IMR-90 (cell line): ENCODE results near the gene IL23R. TPM values are rescaled to one million over a fixed set of nuclear protein-coding genes. Genes with fewer than 3 reads are reported as not detected.

ENCODE experiments used
- ATAC-seq: fragments of 200-7000 bp; cut with Tn5 transposase; 2 replicates; pipeline ENCODE4 v1.9.1; 2020; ENCODE audit warnings: low read depth, mild to moderate bottlenecking, moderate library complexity
- BruUV-seq: library from RNA; stranded (reverse); fragments of 400-500 nt; replicated peaks from 2 replicates; lab custom pipeline; 2021; lab: Mats Ljungman, UMichigan
- CTCF ChIA-PET: fragments of 300-600 bp; formaldehyde crosslinking; extraction: SDS; loops from one replicate; lab custom pipeline; 2021; ENCODE audit warnings: antibody characterized with exemption; lab: Yijun Ruan, JAX
- POLR2A ChIA-PET: fragments of 300-600 bp; sonication (Branson Sonifier 250); formaldehyde crosslinking; loops from one replicate; lab custom pipeline; 2022; ENCODE audit warnings: antibody characterized with exemption; ENCODE audit not compliant: unreplicated experiment; lab: Charles Lee
- DNase-seq: peaks from one replicate; pipeline ENCODE4 v3.0.0; 2013
- H2AFZ ChIP-seq: replicated peaks from 2 replicates; pipeline ENCODE3; 2013; ENCODE audit warnings: low read length, mild to moderate bottlenecking; ENCODE audit not compliant: poor library complexity
- H2AK5ac ChIP-seq: 2 replicates; pipeline ENCODE4 v1.6.1; 2013; ENCODE audit warnings: low read depth, low read length, inconsistent platforms
- H2AK9ac ChIP-seq: replicated peaks from 2 replicates; pipeline ENCODE3; 2013; ENCODE audit warnings: mild to moderate bottlenecking, low read depth, low read length, moderate library complexity; ENCODE audit not compliant: poor library complexity
- H2BK120ac ChIP-seq: 2 replicates; pipeline ENCODE4 v1.6.1; 2013; ENCODE audit warnings: low read depth, low read length, inconsistent platforms
- H2BK15ac ChIP-seq: 3 replicates; pipeline ENCODE4 v1.6.1; 2013; ENCODE audit warnings: low read depth, low read length, inconsistent platforms
- H2BK20ac ChIP-seq: 2 replicates; pipeline ENCODE4 v1.6.1; 2013; ENCODE audit warnings: low read depth, mild to moderate bottlenecking, inconsistent platforms, low read length, moderate library complexity
- H2BK5ac ChIP-seq: 2 replicates; pipeline ENCODE4 v1.6.1; 2013; ENCODE audit warnings: mild to moderate bottlenecking, low read depth, low read length, inconsistent platforms; ENCODE audit not compliant: poor library complexity, severe bottlenecking
- H3K14ac ChIP-seq: replicated peaks from 2 replicates; pipeline ENCODE4 v1.6.1; 2013; ENCODE audit warnings: low read depth, low read length, inconsistent platforms
- H3K18ac ChIP-seq: 2 replicates; pipeline ENCODE4 v1.6.1; 2013; ENCODE audit warnings: low read depth, low read length, control low read depth
- H3K23ac ChIP-seq: 2 replicates; pipeline ENCODE4 v1.6.1; 2013; ENCODE audit warnings: low read depth, low read length, inconsistent platforms
- H3K27ac ChIP-seq: 2 replicates; pipeline ENCODE4 v1.5.1; 2013; ENCODE audit warnings: mild to moderate bottlenecking, control low read depth, low read length; ENCODE audit not compliant: insufficient read depth
- H3K27me3 ChIP-seq: 2 replicates; pipeline ENCODE4 v1.6.1; 2013; ENCODE audit warnings: low read length; ENCODE audit not compliant: control insufficient read depth, insufficient read depth
- H3K36me3 ChIP-seq: 2 replicates; pipeline ENCODE4 v1.6.1; 2013; ENCODE audit warnings: low read length, mixed read lengths; ENCODE audit not compliant: control insufficient read depth, insufficient read depth
- H3K4ac ChIP-seq: 2 replicates; pipeline ENCODE4 v1.6.1; 2013; ENCODE audit warnings: low read depth, low read length, inconsistent platforms
- H3K4me1 ChIP-seq: 2 replicates; pipeline ENCODE4 v1.6.1; 2013; ENCODE audit warnings: low read length, mixed read lengths; ENCODE audit not compliant: control insufficient read depth, insufficient read depth
- H3K4me2 ChIP-seq: 2 replicates; pipeline ENCODE4 v1.6.1; 2013; ENCODE audit warnings: low read depth, mild to moderate bottlenecking, control low read depth, low read length, moderate library complexity
- H3K4me3 ChIP-seq: 2 replicates; pipeline ENCODE4 v1.5.1; 2013; ENCODE audit warnings: low read depth, mild to moderate bottlenecking, control low read depth, low read length, moderate library complexity; ENCODE audit not compliant: insufficient read depth
- H3K56ac ChIP-seq: 2 replicates; pipeline ENCODE4 v1.6.1; 2013; ENCODE audit warnings: low read length, inconsistent platforms; ENCODE audit not compliant: insufficient read depth; ENCODE audit errors: extremely low read depth
- H3K79me1 ChIP-seq, 2 experiments: 2 replicates each; pipeline ENCODE4 v1.6.1; 2013; ENCODE audit warnings: low read length in 2 of 2, inconsistent platforms in 1 of 2, low read depth in 1 of 2
- H3K9ac ChIP-seq: 2 replicates; pipeline ENCODE4 v1.6.1; 2013; ENCODE audit warnings: low read depth, low read length, control low read depth
- H3K9me1 ChIP-seq: 2 replicates; pipeline ENCODE4 v1.6.1; 2013; ENCODE audit warnings: low read length, inconsistent platforms; ENCODE audit not compliant: insufficient read depth
- H3K9me3 ChIP-seq: 2 replicates; pipeline ENCODE4 v1.6.1; 2013; ENCODE audit warnings: low read length; ENCODE audit not compliant: control insufficient read depth, insufficient read depth
- H4K20me1 ChIP-seq: 2 replicates; pipeline ENCODE4 v1.6.1; 2013; ENCODE audit warnings: low read length, inconsistent platforms; ENCODE audit not compliant: insufficient read depth
- H4K5ac ChIP-seq: 2 replicates; pipeline ENCODE4 v1.6.1; 2013; ENCODE audit warnings: mild to moderate bottlenecking, low read depth, low read length, control low read depth
- H4K8ac ChIP-seq, 2 experiments: 2 replicates each; pipeline ENCODE4 v1.6.1; 2013; ENCODE audit warnings: low read depth in 2 of 2, low read length in 2 of 2, control low read depth in 1 of 2, inconsistent platforms in 1 of 2
- H4K91ac ChIP-seq: 2 replicates; pipeline ENCODE4 v1.6.1; 2013; ENCODE audit warnings: low read depth, low read length, inconsistent platforms; ENCODE audit not compliant: insufficient read depth
- BHLHE40 ChIP-seq: fragments of 150-350 bp; IDR thresholded peaks from 2 replicates; pipeline ENCODE4 v1.6.1; 2016; ENCODE audit warnings: mild to moderate bottlenecking, low read depth, low read length
- CEBPB ChIP-seq: IDR thresholded peaks from 2 replicates; pipeline ENCODE4 v1.6.1; 2012; ENCODE audit warnings: low read depth, low read length, improper control_type of control experiment
- CTCF ChIP-seq: conservative IDR thresholded peaks from 2 replicates; pipeline ENCODE4 v1.5.1; 2012; ENCODE audit warnings: mild to moderate bottlenecking, low read depth, low read length, improper control_type of control experiment
- ELK1 ChIP-seq: fragments of 150-350 bp; IDR thresholded peaks from 2 replicates; pipeline ENCODE4 v1.6.1; 2016; ENCODE audit warnings: low read depth, mild to moderate bottlenecking, low read length, moderate library complexity, borderline replicate concordance
- FOS ChIP-seq: fragments of 150-350 bp; IDR thresholded peaks from 2 replicates; pipeline ENCODE4 v1.6.1; 2016; ENCODE audit warnings: low read depth, low read length
- MAZ ChIP-seq: IDR thresholded peaks from 2 replicates; pipeline ENCODE4 v1.6.1; 2012; ENCODE audit warnings: low read depth, mild to moderate bottlenecking, low read length, improper control_type of control experiment, moderate library complexity, borderline replicate concordance
- NFE2L2 ChIP-seq: fragments of 150-350 bp; IDR thresholded peaks from 2 replicates; pipeline ENCODE4 v1.6.1; 2016; ENCODE audit warnings: low read depth, mild to moderate bottlenecking, low read length
- RAD21 ChIP-seq: IDR thresholded peaks from 2 replicates; pipeline ENCODE4 v1.6.1; 2012; ENCODE audit warnings: low read length, improper control_type of control experiment
- RCOR1 ChIP-seq: IDR thresholded peaks from 2 replicates; pipeline ENCODE4 v1.6.1; 2012; ENCODE audit warnings: mild to moderate bottlenecking, low read length, improper control_type of control experiment; ENCODE audit not compliant: insufficient replicate concordance
- RFX5 ChIP-seq: IDR thresholded peaks from 2 replicates; pipeline ENCODE4 v1.8.0; 2012; ENCODE audit warnings: low read depth, mild to moderate bottlenecking, low read length, moderate library complexity
- USF2 ChIP-seq: fragments of 150-350 bp; IDR thresholded peaks from 2 replicates; pipeline ENCODE4 v1.6.1; 2017; ENCODE audit warnings: mild to moderate bottlenecking, antibody characterized with exemption, low read length, low read depth
- WGBS, 2 experiments: methylation state at CpG; one replicate each; pipeline versions ENCODE4 v1.1.5 to v1.1.7; 2013; ENCODE audit warnings: missing lambda C conversion rate in 2 of 2; ENCODE audit not compliant: insufficient read length in 1 of 2; ENCODE audit errors: extremely low coverage in 2 of 2; 5-methylcytosine and 5-hydroxymethylcytosine counted together
- dilution Hi-C: fragments of 300-500 bp; cut with HindIII; formaldehyde crosslinking; loops from one replicate; pipeline ENCODE4 v1.14.3; 2018; ENCODE audit warnings: low sequenced_read_pairs; ENCODE audit not compliant: unreplicated experiment
- in situ Hi-C: fragments of 300-500 bp; cut with MboI; formaldehyde crosslinking; loops from 3 replicates; pipeline ENCODE4 v1.14.3; 2019; ENCODE audit warnings: low sequenced_read_pairs, inconsistent platforms, mixed read lengths
- intact Hi-C: fragments of 100-400 bp; cut with micrococcal nuclease; formaldehyde crosslinking; loops from 2 replicates; pipeline ENCODE4 v1.10.0; 2022
- polyA plus RNA-seq, 3 experiments: library from polyadenylated mRNA; depleted of rRNA; stranded (reverse); fragments of >200 nt; gene quantifications; 2 replicates each; pipeline ENCODE4 v1.2.3, GENCODE V29; 2012; ENCODE audit warnings: low replicate concordance in 1 of 3
- total RNA-seq: library from RNA; depleted of rRNA; stranded (reverse); fragments of >200 nt; gene quantifications from 2 replicates; pipeline ENCODE4 v1.2.3, GENCODE V29; 2012

The IL23R gene
- total and polyA plus RNA-seq, 2 of the 4 experiments (the other 2 are of a cell fraction): not detected

- Histone ChIP-seq H3K9ac (no peak overlapping the region), H2AK9ac (no peak overlapping the region), H2BK120ac (no peak overlapping the region), H2BK15ac (no peak overlapping the region), H3K56ac (no peak overlapping the region), H3K4me2 (no peak overlapping the region), H3K23ac (no peak overlapping the region), H3K27me3 (peaks cover 1% of the 10 kb centered on the region; the same call in 1 of the 2 replicates), H4K20me1 (no peaks in the 10 kb centered on the region), H2BK20ac (no peak overlapping the region), H3K14ac (no peak overlapping the region), H3K27ac (no peak overlapping the region), H3K18ac (no peak overlapping the region), H3K9me3 (peaks cover 3% of the 10 kb centered on the region; the same call in 1 of the 2 replicates), H3K9me1 (no peaks in the 10 kb centered on the region), H3K4me1 (no peaks in the 10 kb centered on the region), H4K91ac (no peak overlapping the region), H2BK5ac (no peak overlapping the region), H2AK5ac (no peak overlapping the region), H3K4me3 (no peak overlapping the region), H3K79me1 (no peaks in the 10 kb centered on the region), H2AFZ (no peak overlapping the region), H4K5ac (no peak overlapping the region), H3K36me3 (no peaks in the 10 kb centered on the region), H4K8ac (no peak overlapping the region), H3K4ac (no peak overlapping the region)
- in situ Hi-C loops (no loop called here), dilution Hi-C loops (no loop called here), intact Hi-C loops (no loop called here)
- DNase-seq (no peak), ATAC-seq (peak; percentile 54)
- CTCF ChIA-PET: interaction anchor here (1.0 kb wide), 1 partner anchor 27 kb away, joined by 5 read pairs; no protein-coding TSS in a partner anchor
- no CpG with 5 or more reads among the region's 1 CpG for WGBS, 2 experiments
- POLR2A ChIA-PET: no interaction called here
- TF ChIP-seq CTCF (no peak), ELK1 (no peak), MAZ (no peak), RCOR1 (no peak), RAD21 (no peak), NFE2L2 (no peak), BHLHE40 (no peak), FOS (no peak), RFX5 (no peak), USF2 (no peak), CEBPB (no peak)
- no TSS peak for BruUV-seq
Observed at GRCh38 chr1:67184838-67185421, 18.7 kb downstream of the IL23R start.
